H9 (cell line): ENCODE data around the gene CBX5. TPM values are rescaled to one million over a fixed set of nuclear protein-coding genes. Genes with fewer than 3 reads are reported as not detected.

ENCODE experiments used
- DNase-seq: peaks from one replicate; pipeline ENCODE4 v3.0.0-alpha.2; 2017
- H2AFZ ChIP-seq: one replicate; pipeline ENCODE4 v1.6.1; 2013; ENCODE audit warnings: mild to moderate bottlenecking, low read length, control low read depth, moderate library complexity
- H2AK5ac ChIP-seq: 2 replicates; pipeline ENCODE4 v1.6.1; 2013; ENCODE audit warnings: low read length, control low read depth, mixed read lengths; ENCODE audit not compliant: insufficient read length
- H2BK120ac ChIP-seq: one replicate; pipeline ENCODE4 v1.6.1; 2013; ENCODE audit warnings: low read depth, mild to moderate bottlenecking, low read length, control low read depth, inconsistent platforms; ENCODE audit not compliant: poor library complexity, severe bottlenecking
- H2BK12ac ChIP-seq: 2 replicates; pipeline ENCODE4 v1.6.1; 2013; ENCODE audit warnings: low read length, control low read depth, mixed read lengths, low read depth; ENCODE audit not compliant: insufficient read length
- H2BK15ac ChIP-seq: 2 replicates; pipeline ENCODE4 v1.6.1; 2013; ENCODE audit warnings: low read depth, low read length, control low read depth
- H2BK20ac ChIP-seq: one replicate; pipeline ENCODE4 v1.6.1; 2013; ENCODE audit warnings: low read depth, mild to moderate bottlenecking, low read length, control low read depth, inconsistent platforms; ENCODE audit not compliant: poor library complexity, severe bottlenecking
- H2BK5ac ChIP-seq: 2 replicates; pipeline ENCODE4 v1.6.1; 2013; ENCODE audit warnings: low read length, control low read depth, mixed read lengths; ENCODE audit not compliant: insufficient read length
- H3K14ac ChIP-seq: 2 replicates; pipeline ENCODE4 v1.6.1; 2013; ENCODE audit warnings: low read length, control low read depth; ENCODE audit not compliant: insufficient read depth
- H3K18ac ChIP-seq: 2 replicates; pipeline ENCODE4 v1.6.1; 2013; ENCODE audit warnings: low read depth, mild to moderate bottlenecking, mixed read lengths, low read length, control low read depth; ENCODE audit not compliant: insufficient read length
- H3K23ac ChIP-seq: 2 replicates; pipeline ENCODE4 v1.6.1; 2013; ENCODE audit warnings: low read length, control low read depth, mixed read lengths, low read depth; ENCODE audit not compliant: insufficient read length
- H3K23me2 ChIP-seq: 2 replicates; pipeline ENCODE4 v1.6.1; 2013; ENCODE audit warnings: low read depth, mild to moderate bottlenecking, mixed read lengths, low read length, control low read depth; ENCODE audit not compliant: insufficient read length, poor library complexity, severe bottlenecking
- H3K27ac ChIP-seq: 2 replicates; pipeline ENCODE4 v1.5.1; 2013; ENCODE audit warnings: low read length, control low read depth, mixed read lengths, low read depth; ENCODE audit not compliant: insufficient read length
- H3K27me3 ChIP-seq: 2 replicates; pipeline ENCODE4 v1.6.1; 2013; ENCODE audit warnings: low read length, control low read depth, inconsistent platforms; ENCODE audit not compliant: insufficient read depth
- H3K4ac ChIP-seq: 2 replicates; pipeline ENCODE4 v1.6.1; 2013; ENCODE audit warnings: low read depth, mild to moderate bottlenecking, control low read depth, inconsistent platforms, low read length, moderate library complexity
- H3K4me1 ChIP-seq: 2 replicates; pipeline ENCODE4 v1.6.1; 2013; ENCODE audit warnings: low read length, control low read depth, inconsistent platforms; ENCODE audit not compliant: insufficient read depth
- H3K4me2 ChIP-seq: 2 replicates; pipeline ENCODE4 v1.6.1; 2013; ENCODE audit warnings: low read length, control low read depth, mixed read lengths; ENCODE audit not compliant: insufficient read length, insufficient read depth
- H3K56ac ChIP-seq: 2 replicates; pipeline ENCODE4 v1.6.1; 2013; ENCODE audit warnings: low read depth, mild to moderate bottlenecking, mixed read lengths, low read length, control low read depth; ENCODE audit not compliant: insufficient read length
- H3K79me1 ChIP-seq: 2 replicates; pipeline ENCODE4 v1.6.1; 2013; ENCODE audit warnings: low read depth, mild to moderate bottlenecking, moderate library complexity, low read length, control low read depth, inconsistent platforms; ENCODE audit not compliant: insufficient read depth, poor library complexity, severe bottlenecking
- H3K79me2 ChIP-seq: 2 replicates; pipeline ENCODE4 v1.6.1; 2013; ENCODE audit warnings: low read length, control low read depth, inconsistent platforms; ENCODE audit not compliant: insufficient read depth
- H3K9ac ChIP-seq: 2 replicates; pipeline ENCODE4 v1.6.1; 2013; ENCODE audit warnings: low read length, control low read depth, mixed read lengths; ENCODE audit not compliant: insufficient read length; ENCODE audit errors: extremely low read depth
- H3K9me3 ChIP-seq: one replicate; pipeline ENCODE4 v1.6.1; 2013; ENCODE audit warnings: low read depth, low read length, inconsistent platforms; ENCODE audit not compliant: control insufficient read depth
- H3T11ph ChIP-seq: one replicate; pipeline ENCODE4 v1.6.1; 2013; ENCODE audit warnings: mild to moderate bottlenecking, low read length, control low read depth, inconsistent platforms
- H4K20me1 ChIP-seq: one replicate; pipeline ENCODE4 v1.6.1; 2013; ENCODE audit not compliant: control insufficient read depth, insufficient read length, insufficient read depth
- H4K5ac ChIP-seq: 2 replicates; pipeline ENCODE4 v1.6.1; 2013; ENCODE audit warnings: low read depth, mild to moderate bottlenecking, mixed read lengths, low read length, control low read depth; ENCODE audit not compliant: insufficient read length
- H4K8ac ChIP-seq: replicated peaks from 2 replicates; pipeline ENCODE4 v1.6.1; 2013; ENCODE audit warnings: low read length, control low read depth, mixed read lengths, low read depth; ENCODE audit not compliant: insufficient read length
- H4K91ac ChIP-seq: 2 replicates; pipeline ENCODE4 v1.6.1; 2013; ENCODE audit warnings: low read depth, mild to moderate bottlenecking, moderate library complexity, mixed read lengths, low read length, control low read depth; ENCODE audit not compliant: insufficient read length
- H3K27ac Mint-ChIP-seq, 3 experiments: 2 replicates in 2 of 3; 3 replicates in 1 of 3; pipeline ENCODE4 v1.8.0; 2020 to 2021; ENCODE audit warnings: mixed read lengths in 3 of 3, mild to moderate bottlenecking in 1 of 3, moderate library complexity in 1 of 3
- H3K27me3 Mint-ChIP-seq: 2 replicates; pipeline ENCODE4 v1.8.0; 2021; ENCODE audit warnings: low read depth, mild to moderate bottlenecking, moderate library complexity, mixed read lengths
- H3K36me3 Mint-ChIP-seq, 3 experiments: 2 replicates in 2 of 3; 3 replicates in 1 of 3; pipeline ENCODE4 v1.8.0; 2020 to 2021; ENCODE audit warnings: low read depth in 3 of 3, mixed read lengths in 3 of 3; ENCODE audit not compliant: insufficient read depth in 1 of 3
- H3K4me1 Mint-ChIP-seq, 2 experiments: 2 replicates each; pipeline ENCODE4 v1.8.0; 2020; ENCODE audit warnings: mixed read lengths in 2 of 2
- H3K4me3 Mint-ChIP-seq, 2 experiments: 2 replicates in 1 of 2; 3 replicates in 1 of 2; pipeline ENCODE4 v1.8.0; 2020 to 2021; ENCODE audit warnings: mild to moderate bottlenecking in 2 of 2, mixed read lengths in 2 of 2, moderate library complexity in 1 of 2
- H3K9me3 Mint-ChIP-seq, 2 experiments: 2 replicates in 1 of 2; 3 replicates in 1 of 2; pipeline ENCODE4 v1.8.0; 2020; ENCODE audit warnings: mild to moderate bottlenecking in 2 of 2, mixed read lengths in 2 of 2, moderate library complexity in 1 of 2
- CTCF ChIP-seq: fragments of 200-600 bp; sonication (generic); conservative IDR thresholded peaks from 3 replicates; pipeline ENCODE4 v1.8.0; 2021; ENCODE audit warnings: antibody characterized with exemption, mild to moderate bottlenecking
- WGBS: extraction: QIAGEN DNeasy Blood & Tissue Kit; methylation state at CpG from one replicate; pipeline ENCODE4 v1.1.7; 2013; ENCODE audit warnings: missing lambda C conversion rate, low lambda C conversion rate, mixed read lengths; ENCODE audit not compliant: insufficient read length; ENCODE audit errors: extremely low coverage; 5-methylcytosine and 5-hydroxymethylcytosine counted together
- total RNA-seq: library from RNA; stranded (reverse); gene quantifications from 2 replicates; pipeline ENCODE4 v1.2.1, GENCODE V29; 2021

CBX5 gene
- total RNA-seq, 1 experiment from 2014 or later = 206 TPM

GRCh38 chr12:54298904-54299303, 19.0 kb upstream of the CBX5 start:
- Histone ChIP-seq H2BK12ac (no peak overlapping the region), H4K8ac (no peak overlapping the region), H4K91ac (no peak overlapping the region), H3K9me3 (no peaks in the 10 kb centered on the region), H3K4me1 (peaks cover 9% of the 10 kb centered on the region; the same call in 1 of the 2 replicates), H3K56ac (no peak overlapping the region), H2BK15ac (no peak overlapping the region), H2BK120ac (no peak overlapping the region), H2BK5ac (no peak overlapping the region), H3K23me2 (peaks cover 6% of the 10 kb centered on the region), H3K9ac (no peak overlapping the region), H3K27ac (no peak overlapping the region), H3K79me1 (no peaks in the 10 kb centered on the region), H3T11ph (no peak overlapping the region), H3K4me2 (no peak overlapping the region), H3K14ac (no peak overlapping the region), H3K79me2 (no peaks in the 10 kb centered on the region), H3K18ac (no peak overlapping the region), H4K20me1 (no peaks in the 10 kb centered on the region), H3K23ac (no peak overlapping the region), H2BK20ac (no peak overlapping the region), H4K5ac (no peak overlapping the region), H2AFZ (no peak overlapping the region), H2AK5ac (no peak overlapping the region), H3K4ac (no peak overlapping the region), H3K27me3 (peaks cover 7% of the 10 kb centered on the region; the same call in 1 of the 2 replicates)
- no peak for DNase-seq
- Mint-ChIP-seq H3K27me3 (peaks cover 30% of the 10 kb centered on the region), H3K9me3 (no peaks in the 10 kb centered on the region), H3K4me3 (no peak overlapping the region), H3K4me1 (peaks cover 46 to 57% of the 10 kb centered on the region in 2 experiments), H3K27ac (no peak overlapping the region), H3K36me3 (no peaks in the 10 kb centered on the region)
- no CpG with 5 or more reads among the region's 5 CpGs for WGBS
- TF ChIP-seq CTCF = no peak
